ENCODE data around the gene PARP12. TPM values are rescaled to one million over a fixed set of nuclear protein-coding genes. Genes with fewer than 3 reads are reported as not detected.

The PARP12 gene
- total and polyA plus RNA-seq, 10 of the 15 experiments (the other 5 are each of a cell fraction or from before 2014, with no cell fraction given): 0.98 to 51.8 (median 18.0) TPM

- no peak for DNase-seq (ENCODE audit: low read depth, low spot score)
- ChIA-PET POLR2A (no interaction called here), SMC1A (ENCODE audit: uncharacterized antibody, unreplicated experiment) (interaction anchor here (0.6 kb wide), 1 partner anchor 345 kb away, joined by 3 read pairs; no protein-coding TSS in a partner anchor), RAD21 (ENCODE audit: unreplicated experiment) (no interaction called here), CTCF (interaction anchor here (0.7 to 1.3 kb wide), 2 partner anchors 18 to 389 kb away, joined by 3 to 4 read pairs; no protein-coding TSS in a partner anchor)
- FAIRE-seq: no peak
- Histone ChIP-seq H4K20me1 (ENCODE audit: control insufficient read depth, insufficient read depth) (peaks cover 3% of the 10 kb centered on the region; the same call in 1 of the 2 replicates), H3K9me3 (replicated peaks; ENCODE audit: control insufficient read depth, insufficient read depth, low read length) (no peaks in the 10 kb centered on the region), H3K36me3 (ENCODE audit: control insufficient read depth in 2 of 2, insufficient read depth in 2 of 2, low read length in 1 of 2) (peaks cover 3 to 10% of the 10 kb centered on the region in 2 experiments; a peak in 3 of 4 replicates), H3K9ac (ENCODE audit: control insufficient read depth, insufficient read depth, low read length) (no peak overlapping the region), H3K27ac (ENCODE audit: control insufficient read depth, insufficient read depth) (no peak overlapping the region), H2AFZ (ENCODE audit: control insufficient read depth, low read depth, low read length) (no peak overlapping the region), H3K79me2 (ENCODE audit: control insufficient read depth, insufficient read depth, low read length) (no peaks in the 10 kb centered on the region), H3K4me2 (ENCODE audit: control insufficient read depth, insufficient read depth) (no peak overlapping the region), H3K27me3 (replicated peaks in 1 of 2; ENCODE audit: control insufficient read depth in 2 of 2, insufficient read depth in 2 of 2, low read length in 1 of 2) (no peaks in the 10 kb centered on the region), H3K4me3 (no peak overlapping the region), H3K4me1 (ENCODE audit: control insufficient read depth, insufficient read depth, low read length) (peaks cover 4% of the 10 kb centered on the region)
- WGBS (ENCODE audit: insufficient coverage, insufficient replicate concordance, low lambda C conversion rate, missing lambda C conversion rate): 83% methylated on average over 4 of the region's 7 CpGs
- no peak for ATAC-seq
- intact Hi-C loops (cut with micrococcal nuclease; ENCODE audit: unreplicated experiment): no loop called here
- BruUV-seq (replicated peaks): no TSS peak
- TF ChIP-seq NFYB (IDR thresholded peaks at IDR 0.05; ENCODE audit: insufficient read depth, low read depth, low read length) (no peak), LARP7 (IDR thresholded peaks at IDR 0.05) (no peak), MAX (IDR thresholded peaks at IDR 0.05; ENCODE audit: low read depth, low read length) (no peak), IKZF2 (IDR thresholded peaks at IDR 0.05) (no peak), CREM (IDR thresholded peaks at IDR 0.05; ENCODE audit: low read depth) (no peak), PKNOX1 (IDR thresholded peaks at IDR 0.05) (no peak), REST (IDR thresholded peaks at IDR 0.05; ENCODE audit: low read depth, low read length) (no peak), ATF7 (IDR thresholded peaks at IDR 0.05; ENCODE audit: low read depth) (no peak), ZNF384 (IDR thresholded peaks at IDR 0.05; ENCODE audit: borderline replicate concordance, low read depth, low read length) (no peak), MEF2B (IDR thresholded peaks at IDR 0.05; ENCODE audit: partially characterized antibody, poor library complexity, severe bottlenecking) (no peak), EED (IDR thresholded peaks at IDR 0.05; ENCODE audit: low read depth) (no peak), BACH1 (IDR thresholded peaks at IDR 0.05; ENCODE audit: borderline replicate concordance) (no peak), STAT3 (IDR thresholded peaks at IDR 0.05; ENCODE audit: low read depth, low read length) (no peak), EZH2 (IDR thresholded peaks at IDR 0.05; ENCODE audit: borderline replicate concordance, control insufficient read depth, low read depth, low read length) (no peak), WRNIP1 (IDR thresholded peaks at IDR 0.05; ENCODE audit: borderline replicate concordance, low read depth, low read length) (no peak), MYC (IDR thresholded peaks at IDR 0.05; ENCODE audit: insufficient read depth, insufficient read length, insufficient replicate concordance, low read length, severe bottlenecking) (no peak), ESRRA (IDR thresholded peaks at IDR 0.05; ENCODE audit: low read length) (no peak)
- in situ Hi-C loops (cut with MboI): no loop called here
Observed at GRCh38 chr7:140035400-140036223, 27.1 kb downstream of the PARP12 start.
